Gastrocnemius medialis (tissue), 4 donors: Measurements from ENCODE around the gene PIK3CA. TPM values are rescaled to one million over a fixed set of nuclear protein-coding genes. Genes with fewer than 3 reads are reported as not detected.
A peak's percentile ranks its signal among the peaks of the same experiment; 100 is the strongest.

ENCODE experiments used
- ATAC-seq, 2 donors: fragments of 150-250 bp; one replicate each; pipeline ENCODE4 v1.9.1; 2016
- DNase-seq, 2 donors: peaks; one replicate each; pipeline ENCODE4 v3.0.0-alpha.2; 2019
- H3K27ac ChIP-seq, 4 donors: fragments of 200-600 bp; sonication (generic); 1 replicate in 1 of 4; 2 replicates in 3 of 4; pipeline ENCODE4 v1.5.1; 2016 to 2018; ENCODE audit warnings: mild to moderate bottlenecking in 2 of 4, moderate library complexity in 1 of 4
- H3K27me3 ChIP-seq, 3 donors: fragments of 200-600 bp; sonication (generic) in 2 of 3; 1 replicate in 1 of 3; 2 replicates in 2 of 3; pipeline versions ENCODE4 v1.5.1 to v1.6.0; 2016 to 2019; ENCODE audit warnings: mild to moderate bottlenecking in 1 of 3, moderate library complexity in 1 of 3
- H3K36me3 ChIP-seq, 2 donors: fragments of 200-600 bp; sonication (generic) in 1 of 2; one replicate each; pipeline ENCODE4 v1.5.1; 2017 to 2018
- H3K4me1 ChIP-seq, 2 donors: fragments of 200-600 bp; sonication (generic) in 1 of 2; one replicate each; pipeline ENCODE4 v1.5.1; 2016 to 2017; ENCODE audit warnings: mild to moderate bottlenecking in 2 of 2
- H3K4me3 ChIP-seq, 4 donors: fragments of 200-600 bp; sonication (generic) in 3 of 4; 1 replicate in 1 of 4; 2 replicates in 3 of 4; pipeline ENCODE4 v1.5.1; 2016 to 2019; ENCODE audit warnings: mild to moderate bottlenecking in 2 of 4
- H3K9me3 ChIP-seq, 3 donors: fragments of 200-600 bp; sonication (generic) in 2 of 3; 1 replicate in 1 of 3; 2 replicates in 2 of 3; pipeline ENCODE4 v1.5.1; 2016 to 2019
- POLR2A ChIP-seq, 2 donors: fragments of 450-650 bp; IDR thresholded peaks; one replicate each; pipeline ENCODE4 v1.6.1; 2017; ENCODE audit warnings: antibody characterized with exemption in 2 of 2, mild to moderate bottlenecking in 2 of 2, moderate library complexity in 2 of 2
- in situ Hi-C, 4 donors: fragments of 200-750 bp; cut with MboI; loops; one replicate each; pipeline versions ENCODE4 v1.15.0 to v1.8.0; 2017; ENCODE audit warnings: low sequenced_read_pairs in 4 of 4
- intact Hi-C: fragments of 100-400 bp; cut with DNase I; formaldehyde crosslinking; loops from one replicate; pipeline ENCODE4 v1.15.1; 2023; ENCODE audit warnings: low total_unique reads
- total RNA-seq, 4 donors: library from RNA; depleted of rRNA; stranded (reverse); fragments of >200 nt; gene quantifications; one replicate each; pipeline versions ENCODE4 v1.1.0 to v1.2.3, GENCODE V29; 2016
- TF ChIP-seq, protein P1 (sequence below), 5 experiments: fragments of 450-650 bp in 3 of 5; fragments of 200-600 bp in 2 of 5; sonication (generic) in 2 of 5; IDR thresholded peaks in 4 of 5; conservative IDR thresholded peaks in 1 of 5; 1 replicate in 4 of 5; 2 replicates in 1 of 5; pipeline ENCODE4 v1.5.1; 2016 to 2019; ENCODE audit warnings: antibody characterized with exemption in 5 of 5, mild to moderate bottlenecking in 3 of 5, moderate library complexity in 3 of 5

Gene PIK3CA
- total RNA-seq, 4 donors from 2014 or later = 16.0 to 29.4 (median 23.1) TPM

- in situ Hi-C loops = no loop called here
- no peaks in the 10 kb centered on the region for H3K36me3 ChIP-seq
- no peaks in the 10 kb centered on the region for H3K27me3 ChIP-seq
- H3K4me1 ChIP-seq = peaks cover 42 to 44% of the 10 kb centered on the region in 2 donors
- intact Hi-C loops = no loop called here
- DNase-seq (no peak), ATAC-seq (no peak)
- no peak overlapping the region for H3K4me3 ChIP-seq
- no peak overlapping the region for H3K27ac ChIP-seq
- no peaks in the 10 kb centered on the region for H3K9me3 ChIP-seq
- no peak for TF ChIP-seq POLR2A (IDR thresholded peaks at IDR 0.05)
- TF ChIP-seq, protein P1, sequence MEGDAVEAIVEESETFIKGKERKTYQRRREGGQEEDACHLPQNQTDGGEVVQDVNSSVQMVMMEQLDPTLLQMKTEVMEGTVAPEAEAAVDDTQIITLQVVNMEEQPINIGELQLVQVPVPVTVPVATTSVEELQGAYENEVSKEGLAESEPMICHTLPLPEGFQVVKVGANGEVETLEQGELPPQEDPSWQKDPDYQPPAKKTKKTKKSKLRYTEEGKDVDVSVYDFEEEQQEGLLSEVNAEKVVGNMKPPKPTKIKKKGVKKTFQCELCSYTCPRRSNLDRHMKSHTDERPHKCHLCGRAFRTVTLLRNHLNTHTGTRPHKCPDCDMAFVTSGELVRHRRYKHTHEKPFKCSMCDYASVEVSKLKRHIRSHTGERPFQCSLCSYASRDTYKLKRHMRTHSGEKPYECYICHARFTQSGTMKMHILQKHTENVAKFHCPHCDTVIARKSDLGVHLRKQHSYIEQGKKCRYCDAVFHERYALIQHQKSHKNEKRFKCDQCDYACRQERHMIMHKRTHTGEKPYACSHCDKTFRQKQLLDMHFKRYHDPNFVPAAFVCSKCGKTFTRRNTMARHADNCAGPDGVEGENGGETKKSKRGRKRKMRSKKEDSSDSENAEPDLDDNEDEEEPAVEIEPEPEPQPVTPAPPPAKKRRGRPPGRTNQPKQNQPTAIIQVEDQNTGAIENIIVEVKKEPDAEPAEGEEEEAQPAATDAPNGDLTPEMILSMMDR (IDR thresholded peaks at IDR 0.05 in 4 of 5, conservative IDR thresholded peaks at IDR 0.05 in 1 of 5) = no peak
Measured at GRCh38 chr3:179177611-179178010, 29.5 kb downstream of the PIK3CA start.

DNA sequence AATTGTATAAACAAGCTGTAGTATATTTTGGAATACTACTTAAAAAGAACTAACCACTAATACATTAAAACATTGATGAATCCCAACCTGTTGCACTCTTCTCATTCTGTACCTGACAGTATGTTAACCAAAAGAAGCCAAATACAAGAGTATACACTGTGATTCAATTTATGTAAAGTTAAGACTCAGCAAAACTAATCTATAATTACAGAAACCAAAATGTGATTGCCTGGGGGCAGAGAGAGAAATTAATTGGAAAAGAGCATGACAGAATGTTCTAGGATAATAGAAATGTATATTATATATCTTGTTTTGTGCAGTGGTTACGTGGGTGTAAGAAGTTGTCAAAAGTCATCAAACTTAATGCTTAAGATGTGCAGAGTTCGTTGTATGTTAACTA lies 31.1 kb downstream of the PIK3CA start:
- H3K9me3 ChIP-seq = no peaks in the 10 kb centered on the region
- ATAC-seq (no peak), DNase-seq (no peak)
- H3K4me3 ChIP-seq = no peak overlapping the region
- peak overlapping the region; percentile 52 to 72 (median 67) for H3K27ac ChIP-seq
- H3K27me3 ChIP-seq = no peaks in the 10 kb centered on the region
- peaks cover 58 to 60% of the 10 kb centered on the region in 2 donors for H3K4me1 ChIP-seq
- in situ Hi-C loops (no loop called here), intact Hi-C loops (no loop called here)
- TF ChIP-seq, protein P1 (IDR thresholded peaks at IDR 0.05 in 4 of 5, conservative IDR thresholded peaks at IDR 0.05 in 1 of 5) = no peak
- no peak for TF ChIP-seq POLR2A (IDR thresholded peaks at IDR 0.05)
- H3K36me3 ChIP-seq = no peaks in the 10 kb centered on the region

GRCh38 chr3:179179979-179180759 lies 32.0 kb downstream of the PIK3CA start:
- Histone ChIP-seq H3K27ac (peak overlapping the region; percentile 52 to 72 (median 67)), H3K4me3 (no peak overlapping the region), H3K9me3 (no peaks in the 10 kb centered on the region), H3K27me3 (no peaks in the 10 kb centered on the region), H3K36me3 (no peaks in the 10 kb centered on the region), H3K4me1 (peaks cover 62 to 68% of the 10 kb centered on the region in 2 donors)
- TF ChIP-seq POLR2A (IDR thresholded peaks at IDR 0.05) = no peak
- TF ChIP-seq, protein P1 (IDR thresholded peaks at IDR 0.05 in 4 of 5, conservative IDR thresholded peaks at IDR 0.05 in 1 of 5) = no peak
- in situ Hi-C loops (no loop called here), intact Hi-C loops (loop anchor here (5.0 kb wide), 1 partner anchor 33 kb away; the partner anchor contains the start of gene PIK3CA)
- peak in 1 of 2 donors; percentile 28 for ATAC-seq
- no peak for DNase-seq

GRCh38 chr3:179181021-179181472 lies 32.9 kb downstream of the PIK3CA start:
- in situ Hi-C loops (no loop called here), intact Hi-C loops (loop anchor here (5.0 kb wide), 1 partner anchor 34 kb away; the partner anchor contains the start of gene PIK3CA)
- no peaks in the 10 kb centered on the region for H3K9me3 ChIP-seq
- H3K27ac ChIP-seq = peak overlapping the region; percentile 52 to 72 (median 67)
- no peak overlapping the region for H3K4me3 ChIP-seq
- ATAC-seq (peak; percentile 81), DNase-seq (no peak)
- peaks cover 62 to 68% of the 10 kb centered on the region in 2 donors for H3K4me1 ChIP-seq
- no peaks in the 10 kb centered on the region for H3K36me3 ChIP-seq
- TF ChIP-seq, protein P1 (IDR thresholded peaks at IDR 0.05 in 4 of 5, conservative IDR thresholded peaks at IDR 0.05 in 1 of 5) = no peak
- peak in 1 of 2 donors; percentile 6 for TF ChIP-seq POLR2A (IDR thresholded peaks at IDR 0.05)
- H3K27me3 ChIP-seq = no peaks in the 10 kb centered on the region
